ENCODE results near the gene ACP2. TPM values are rescaled to one million over a fixed set of nuclear protein-coding genes. Genes with fewer than 3 reads are reported as not detected.

The ACP2 gene
- total RNA-seq, 2 experiments from 2014 or later: 16.8 to 17.2 TPM

DNA sequence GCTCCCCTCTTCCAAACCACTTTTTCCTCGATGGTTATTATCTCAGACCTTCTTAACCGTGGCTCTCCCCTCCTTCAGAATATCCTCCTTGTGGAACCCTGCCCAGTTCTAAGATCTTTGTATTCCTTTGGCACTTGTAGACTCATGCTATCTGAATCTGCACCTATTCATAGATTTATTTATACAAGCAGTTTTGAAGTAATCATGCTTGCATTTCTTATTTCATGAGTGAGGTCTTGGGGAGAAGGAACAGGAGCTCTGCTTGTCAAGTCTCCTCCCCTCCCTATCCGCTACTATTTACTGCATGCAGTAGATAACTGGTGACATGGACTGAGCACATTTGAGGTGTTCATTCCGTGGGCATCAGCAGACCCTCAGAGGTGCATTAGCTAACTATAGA lies 15.9 kb upstream of the ACP2 start:
- ChIA-PET POLR2A (interaction anchor here (0.9 to 1.4 kb wide), 3 partner anchors 11 to 50 kb away, joined by 3 to 5 read pairs (median 4); partner anchors contain the start of genes ACP2 and DDB2), CTCF (no interaction called here)
- no peaks in the 10 kb centered on the region for H3K9me3 Mint-ChIP-seq
- no peak overlapping the region for H3K4me3 Mint-ChIP-seq
- peaks cover 38% of the 10 kb centered on the region for H3K4me1 ChIP-seq (ENCODE audit: insufficient read depth, low read length)
- no peaks in the 10 kb centered on the region for H3K27me3 ChIP-seq (ENCODE audit: control insufficient read depth in 1 of 2, insufficient read depth in 2 of 2, low read length in 2 of 2)
- H3K4me3 ChIP-seq (ENCODE audit: low read length): no peak overlapping the region
- no peak for DNase-seq
- H3K9me3 ChIP-seq (ENCODE audit: control insufficient read depth in 1 of 2, insufficient read depth in 1 of 2, low read length in 2 of 2): no peaks in the 10 kb centered on the region
- H3K27ac ChIP-seq (ENCODE audit: low read depth in 1 of 2, low read length in 2 of 2): no peak overlapping the region
- ATAC-seq (ENCODE audit: poor library complexity): no peak
- no peaks in the 10 kb centered on the region for H3K27me3 Mint-ChIP-seq
- H3K27ac Mint-ChIP-seq: no peak overlapping the region
- intact Hi-C loops (cut with DNase I, micrococcal nuclease): no loop called here
- peaks cover 8% of the 10 kb centered on the region for H3K36me3 Mint-ChIP-seq (ENCODE audit: low read depth)
- TF ChIP-seq, protein P1, sequence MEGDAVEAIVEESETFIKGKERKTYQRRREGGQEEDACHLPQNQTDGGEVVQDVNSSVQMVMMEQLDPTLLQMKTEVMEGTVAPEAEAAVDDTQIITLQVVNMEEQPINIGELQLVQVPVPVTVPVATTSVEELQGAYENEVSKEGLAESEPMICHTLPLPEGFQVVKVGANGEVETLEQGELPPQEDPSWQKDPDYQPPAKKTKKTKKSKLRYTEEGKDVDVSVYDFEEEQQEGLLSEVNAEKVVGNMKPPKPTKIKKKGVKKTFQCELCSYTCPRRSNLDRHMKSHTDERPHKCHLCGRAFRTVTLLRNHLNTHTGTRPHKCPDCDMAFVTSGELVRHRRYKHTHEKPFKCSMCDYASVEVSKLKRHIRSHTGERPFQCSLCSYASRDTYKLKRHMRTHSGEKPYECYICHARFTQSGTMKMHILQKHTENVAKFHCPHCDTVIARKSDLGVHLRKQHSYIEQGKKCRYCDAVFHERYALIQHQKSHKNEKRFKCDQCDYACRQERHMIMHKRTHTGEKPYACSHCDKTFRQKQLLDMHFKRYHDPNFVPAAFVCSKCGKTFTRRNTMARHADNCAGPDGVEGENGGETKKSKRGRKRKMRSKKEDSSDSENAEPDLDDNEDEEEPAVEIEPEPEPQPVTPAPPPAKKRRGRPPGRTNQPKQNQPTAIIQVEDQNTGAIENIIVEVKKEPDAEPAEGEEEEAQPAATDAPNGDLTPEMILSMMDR (IDR thresholded peaks at IDR 0.05): no peak
- H3K36me3 ChIP-seq (ENCODE audit: insufficient read depth, low read length): no peaks in the 10 kb centered on the region
- peaks cover 24% of the 10 kb centered on the region for H3K4me1 Mint-ChIP-seq (ENCODE audit: low read depth)

DNA sequence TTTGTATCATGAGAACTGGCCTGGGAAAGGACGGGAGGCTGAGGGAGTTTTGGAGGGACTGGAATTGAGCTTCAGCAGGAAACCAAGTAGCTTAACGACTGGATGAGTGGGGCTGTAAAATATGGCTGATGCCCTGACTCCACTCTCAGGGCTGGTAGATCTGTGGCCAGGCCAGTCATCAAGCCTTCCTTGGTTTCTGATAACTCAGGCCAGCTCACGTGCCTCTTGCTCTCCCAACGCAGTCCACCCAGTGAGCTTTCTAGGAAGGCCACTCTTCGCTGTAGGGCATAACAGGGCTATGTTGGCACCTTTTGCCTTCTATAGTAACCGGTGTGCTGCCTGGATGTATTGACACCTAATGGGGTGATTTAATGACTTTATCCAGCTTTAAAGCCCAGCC lies 15.5 kb upstream of the ACP2 start:
- TF ChIP-seq, protein P1 (IDR thresholded peaks at IDR 0.05): no peak
- Histone ChIP-seq H3K27me3 (ENCODE audit: control insufficient read depth in 1 of 2, insufficient read depth in 2 of 2, low read length in 2 of 2) (no peaks in the 10 kb centered on the region), H3K27ac (ENCODE audit: low read depth in 1 of 2, low read length in 2 of 2) (no peak overlapping the region), H3K4me3 (ENCODE audit: low read length) (no peak overlapping the region), H3K36me3 (ENCODE audit: insufficient read depth, low read length) (no peaks in the 10 kb centered on the region), H3K9me3 (ENCODE audit: control insufficient read depth in 1 of 2, insufficient read depth in 1 of 2, low read length in 2 of 2) (no peaks in the 10 kb centered on the region), H3K4me1 (ENCODE audit: insufficient read depth, low read length) (peaks cover 40% of the 10 kb centered on the region)
- intact Hi-C loops (cut with DNase I, micrococcal nuclease): no loop called here
- CTCF ChIA-PET: interaction anchor here (0.7 kb wide), 1 partner anchor 1168 kb away, joined by 3 read pairs; no protein-coding TSS in a partner anchor
- no peaks in the 10 kb centered on the region for H3K27me3 Mint-ChIP-seq
- no peaks in the 10 kb centered on the region for H3K9me3 Mint-ChIP-seq
- DNase-seq: no peak
- POLR2A ChIA-PET: interaction anchor here (1.1 to 1.4 kb wide), 2 partner anchors 15 to 49 kb away, joined by 4 to 5 read pairs; partner anchors contain the start of genes ACP2 and DDB2
- peaks cover 26% of the 10 kb centered on the region for H3K4me1 Mint-ChIP-seq (ENCODE audit: low read depth)
- no peak for ATAC-seq (ENCODE audit: poor library complexity)
- H3K4me3 Mint-ChIP-seq: no peak overlapping the region
- peaks cover 5% of the 10 kb centered on the region for H3K36me3 Mint-ChIP-seq (ENCODE audit: low read depth)
- H3K27ac Mint-ChIP-seq: no peak overlapping the region

DNA sequence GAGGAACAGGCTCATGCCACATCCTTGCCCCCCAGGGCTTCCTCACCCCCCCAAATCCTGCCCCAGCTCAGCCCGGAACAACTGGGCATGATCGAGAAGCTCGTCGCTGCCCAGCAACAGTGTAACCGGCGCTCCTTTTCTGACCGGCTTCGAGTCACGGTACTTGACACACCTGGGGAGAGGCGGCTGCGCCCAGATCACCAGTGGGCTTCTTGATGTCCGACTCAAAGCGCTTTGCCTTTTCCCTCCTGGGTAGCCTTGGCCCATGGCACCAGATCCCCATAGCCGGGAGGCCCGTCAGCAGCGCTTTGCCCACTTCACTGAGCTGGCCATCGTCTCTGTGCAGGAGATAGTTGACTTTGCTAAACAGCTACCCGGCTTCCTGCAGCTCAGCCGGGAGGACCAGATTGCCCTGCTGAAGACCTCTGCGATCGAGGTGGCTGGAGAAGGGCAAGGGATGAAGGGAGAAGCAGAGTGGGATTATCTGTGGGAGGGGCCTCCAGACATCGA lies 12.7 kb upstream of the ACP2 start:
- Mint-ChIP-seq H3K36me3 (ENCODE audit: low read depth) (no peaks in the 10 kb centered on the region), H3K27me3 (no peaks in the 10 kb centered on the region), H3K9me3 (no peaks in the 10 kb centered on the region), H3K4me1 (ENCODE audit: low read depth) (peaks cover 13% of the 10 kb centered on the region), H3K27ac (no peak overlapping the region), H3K4me3 (no peak overlapping the region)
- Histone ChIP-seq H3K9me3 (ENCODE audit: control insufficient read depth in 1 of 2, insufficient read depth in 1 of 2, low read length in 2 of 2) (no peaks in the 10 kb centered on the region), H3K27me3 (ENCODE audit: control insufficient read depth in 1 of 2, insufficient read depth in 2 of 2, low read length in 2 of 2) (no peaks in the 10 kb centered on the region), H3K36me3 (ENCODE audit: insufficient read depth, low read length) (no peaks in the 10 kb centered on the region), H3K27ac (ENCODE audit: low read depth in 1 of 2, low read length in 2 of 2) (no peak overlapping the region), H3K4me1 (ENCODE audit: insufficient read depth, low read length) (peaks cover 28% of the 10 kb centered on the region), H3K4me3 (ENCODE audit: low read length) (no peak overlapping the region)
- ATAC-seq (ENCODE audit: poor library complexity): no peak
- intact Hi-C loops (cut with DNase I, micrococcal nuclease): no loop called here
- TF ChIP-seq, protein P1 (IDR thresholded peaks at IDR 0.05): no peak
- ChIA-PET POLR2A (interaction anchor here (1.0 kb wide), 1 partner anchor 84 kb away, joined by 3 read pairs; no protein-coding TSS in a partner anchor), CTCF (no interaction called here)
- DNase-seq: no peak
